ENCODE measurements around the gene RASAL3. TPM values are rescaled to one million over a fixed set of nuclear protein-coding genes. Genes with fewer than 3 reads are reported as not detected.

The RASAL3 gene
- total RNA-seq, 1 experiment from 2014 or later = 1.9 TPM

DNA sequence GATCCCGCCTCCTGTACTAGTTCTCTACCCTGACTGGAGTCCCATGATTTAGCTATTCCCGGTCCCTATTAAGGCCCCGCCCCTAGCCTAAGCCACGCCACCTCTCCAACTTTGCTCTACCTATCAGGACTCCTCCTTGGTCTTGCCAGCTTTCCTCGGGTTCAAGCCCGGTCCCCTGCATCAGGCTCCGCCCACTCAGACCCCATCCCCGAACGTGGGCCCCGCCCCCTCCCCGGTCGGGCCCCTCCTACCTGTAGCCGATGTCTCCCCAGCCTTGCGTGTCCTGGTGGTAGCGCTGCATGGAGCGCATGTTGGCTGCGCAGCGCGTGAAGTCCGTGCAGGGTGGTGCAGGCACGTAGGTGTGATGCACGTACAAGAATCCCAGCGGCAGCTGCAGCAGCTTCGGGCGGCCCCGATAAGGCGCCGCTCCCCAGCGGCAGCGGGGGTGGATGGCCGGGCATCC is 7.3 kb upstream of the RASAL3 start:
- Histone ChIP-seq H3K14ac (ENCODE audit: insufficient read depth, low read length) (no peak overlapping the region), H2AFZ (ENCODE audit: low read length) (no peak overlapping the region), H3K27me3 (ENCODE audit: insufficient read depth, low read length) (peaks cover 11% of the 10 kb centered on the region; the same call in 1 of the 2 replicates), H3T11ph (ENCODE audit: low read length) (no peak overlapping the region), H3K79me2 (ENCODE audit: insufficient read depth, low read length) (no peaks in the 10 kb centered on the region), H2BK5ac (ENCODE audit: insufficient read length, low read length) (no peak overlapping the region), H4K8ac (replicated peaks; ENCODE audit: insufficient read length, low read depth, low read length) (no peak overlapping the region), H2AK5ac (ENCODE audit: insufficient read length, low read length) (no peak overlapping the region), H2BK120ac (ENCODE audit: low read depth, low read length, poor library complexity, severe bottlenecking) (no peak overlapping the region), H3K23me2 (ENCODE audit: insufficient read length, low read depth, low read length, poor library complexity, severe bottlenecking) (no peaks in the 10 kb centered on the region), H3K9me3 (ENCODE audit: control insufficient read depth, low read depth, low read length) (no peaks in the 10 kb centered on the region), H3K27ac (ENCODE audit: insufficient read length, low read depth, low read length) (no peak overlapping the region), H4K20me1 (ENCODE audit: control insufficient read depth, insufficient read depth, insufficient read length) (no peaks in the 10 kb centered on the region), H4K5ac (ENCODE audit: insufficient read length, low read depth, low read length) (no peak overlapping the region), H3K4ac (ENCODE audit: low read depth, low read length) (no peak overlapping the region), H3K56ac (ENCODE audit: insufficient read length, low read depth, low read length) (no peak overlapping the region), H2BK12ac (ENCODE audit: insufficient read length, low read depth, low read length) (no peak overlapping the region), H3K23ac (ENCODE audit: insufficient read length, low read depth, low read length) (no peak overlapping the region), H4K91ac (ENCODE audit: insufficient read length, low read depth, low read length) (no peak overlapping the region), H3K9ac (ENCODE audit: extremely low read depth, insufficient read length, low read length) (no peak overlapping the region), H2BK20ac (ENCODE audit: low read depth, low read length, poor library complexity, severe bottlenecking) (no peak overlapping the region), H3K18ac (ENCODE audit: insufficient read length, low read depth, low read length) (no peak overlapping the region), H3K4me1 (ENCODE audit: insufficient read depth, low read length) (no peaks in the 10 kb centered on the region), H3K79me1 (ENCODE audit: insufficient read depth, low read depth, low read length, poor library complexity, severe bottlenecking) (no peaks in the 10 kb centered on the region), H2BK15ac (ENCODE audit: low read depth, low read length) (no peak overlapping the region), H3K4me2 (ENCODE audit: insufficient read depth, insufficient read length, low read length) (no peak overlapping the region)
- H3K9me3 Mint-ChIP-seq = peaks cover 14 to 56% of the 10 kb centered on the region in 2 experiments
- H3K27ac Mint-ChIP-seq = no peak overlapping the region
- peaks cover 48% of the 10 kb centered on the region for H3K27me3 Mint-ChIP-seq (ENCODE audit: low read depth)
- H3K36me3 Mint-ChIP-seq (ENCODE audit: insufficient read depth in 1 of 3, low read depth in 3 of 3) = peaks cover 1 to 5% (median 1%) of the 10 kb centered on the region in 3 experiments; a peak in 4 of 7 replicates
- TF ChIP-seq, protein P1, sequence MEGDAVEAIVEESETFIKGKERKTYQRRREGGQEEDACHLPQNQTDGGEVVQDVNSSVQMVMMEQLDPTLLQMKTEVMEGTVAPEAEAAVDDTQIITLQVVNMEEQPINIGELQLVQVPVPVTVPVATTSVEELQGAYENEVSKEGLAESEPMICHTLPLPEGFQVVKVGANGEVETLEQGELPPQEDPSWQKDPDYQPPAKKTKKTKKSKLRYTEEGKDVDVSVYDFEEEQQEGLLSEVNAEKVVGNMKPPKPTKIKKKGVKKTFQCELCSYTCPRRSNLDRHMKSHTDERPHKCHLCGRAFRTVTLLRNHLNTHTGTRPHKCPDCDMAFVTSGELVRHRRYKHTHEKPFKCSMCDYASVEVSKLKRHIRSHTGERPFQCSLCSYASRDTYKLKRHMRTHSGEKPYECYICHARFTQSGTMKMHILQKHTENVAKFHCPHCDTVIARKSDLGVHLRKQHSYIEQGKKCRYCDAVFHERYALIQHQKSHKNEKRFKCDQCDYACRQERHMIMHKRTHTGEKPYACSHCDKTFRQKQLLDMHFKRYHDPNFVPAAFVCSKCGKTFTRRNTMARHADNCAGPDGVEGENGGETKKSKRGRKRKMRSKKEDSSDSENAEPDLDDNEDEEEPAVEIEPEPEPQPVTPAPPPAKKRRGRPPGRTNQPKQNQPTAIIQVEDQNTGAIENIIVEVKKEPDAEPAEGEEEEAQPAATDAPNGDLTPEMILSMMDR (conservative IDR thresholded peaks at IDR 0.05) = no peak
- DNase-seq = peak; percentile 96
- 0 out of 4 replicates have a peak, but pooled peaks cover 0 to 2% of the 10 kb centered on the region in 2 experiments for H3K4me1 Mint-ChIP-seq
- peak overlapping the region in 1 of 2 experiments; percentile 32; a peak in 1 of 5 replicates for H3K4me3 Mint-ChIP-seq
- no CpG with 5 or more reads among the region's 31 CpGs for WGBS (ENCODE audit: extremely low coverage, insufficient read length, low lambda C conversion rate)
